CD4-positive, alpha-beta memory T cell (primary cell): ENCODE data around the gene PSMB9. TPM values are rescaled to one million over a fixed set of nuclear protein-coding genes. Genes with fewer than 3 reads are reported as not detected.

Source experiments
- CTCF ChIA-PET: fragments of 350-600 bp; sonication (Branson Sonifier 250); formaldehyde crosslinking; loops from one replicate; lab custom pipeline; 2021; ENCODE audit warnings: inconsistent platforms; ENCODE audit not compliant: partially characterized antibody; lab: Charles Lee
- POLR2A ChIA-PET: fragments of 350-600 bp; sonication (Branson Sonifier 250); formaldehyde crosslinking; loops from one replicate; lab custom pipeline; 2021; ENCODE audit not compliant: partially characterized antibody; lab: Charles Lee
- DNase-seq, 5 donors: peaks; one replicate each; pipeline versions ENCODE4 v3.0.0 to v3.0.0-alpha.2; 2020 to 2022; ENCODE audit warnings: mixed read lengths in 1 of 5
- H3K27ac ChIP-seq: one replicate; pipeline ENCODE4 v1.7.0; 2013; ENCODE audit warnings: low read depth, low read length
- H3K27me3 ChIP-seq: 2 replicates; pipeline ENCODE4 v1.7.0; 2013; ENCODE audit warnings: mild to moderate bottlenecking, low read length, moderate library complexity; ENCODE audit not compliant: insufficient read depth
- H3K36me3 ChIP-seq: 2 replicates; pipeline ENCODE4 v1.7.0; 2013; ENCODE audit warnings: mild to moderate bottlenecking, low read length, moderate library complexity; ENCODE audit not compliant: insufficient read depth
- H3K4me1 ChIP-seq: 2 replicates; pipeline ENCODE4 v1.7.0; 2013; ENCODE audit warnings: mild to moderate bottlenecking, low read length, moderate library complexity; ENCODE audit not compliant: insufficient read depth
- H3K4me3 ChIP-seq, 2 donors: one replicate each; pipeline ENCODE4 v1.7.0; 2013; ENCODE audit warnings: low read length in 2 of 2, mild to moderate bottlenecking in 1 of 2
- H3K9me3 ChIP-seq, 2 donors: one replicate each; pipeline ENCODE4 v1.7.0; 2013; ENCODE audit warnings: low read length in 2 of 2, control low read depth in 1 of 2; ENCODE audit not compliant: control insufficient read depth in 1 of 2
- H3K27ac Mint-ChIP-seq, 7 donors: one replicate each; pipeline ENCODE4 v1.8.0; 2020 to 2021; ENCODE audit warnings: mixed read lengths in 7 of 7, mild to moderate bottlenecking in 6 of 7, inconsistent platforms in 3 of 7, moderate library complexity in 3 of 7
- H3K27me3 Mint-ChIP-seq, 2 donors: one replicate each; pipeline ENCODE4 v1.8.0; 2020 to 2021; ENCODE audit warnings: mixed read lengths in 2 of 2
- H3K36me3 Mint-ChIP-seq, 2 donors: one replicate each; pipeline ENCODE4 v1.8.0; 2020 to 2021; ENCODE audit warnings: mixed read lengths in 2 of 2, inconsistent platforms in 1 of 2, mild to moderate bottlenecking in 1 of 2
- H3K4me1 Mint-ChIP-seq, 4 donors: one replicate each; pipeline ENCODE4 v1.8.0; 2020 to 2021; ENCODE audit warnings: mixed read lengths in 4 of 4, mild to moderate bottlenecking in 1 of 4
- H3K4me3 Mint-ChIP-seq, 8 donors: one replicate each; pipeline ENCODE4 v1.8.0; 2020 to 2021; ENCODE audit warnings: mixed read lengths in 8 of 8, mild to moderate bottlenecking in 7 of 8, moderate library complexity in 6 of 8, inconsistent platforms in 3 of 8
- H3K9me3 Mint-ChIP-seq, 8 donors: one replicate each; pipeline ENCODE4 v1.8.0; 2020 to 2021; ENCODE audit warnings: mixed read lengths in 8 of 8, mild to moderate bottlenecking in 5 of 8, inconsistent platforms in 3 of 8, moderate library complexity in 1 of 8
- intact Hi-C: fragments of 100-400 bp; cut with micrococcal nuclease; formaldehyde crosslinking; loops from one replicate; pipeline ENCODE4 v1.15.1; 2023
- polyA plus RNA-seq, 2 donors: library from polyadenylated mRNA; unstranded; fragments of 300-500 nt; fragmentation: Illumina TruSeq; gene quantifications; one replicate each; pipeline ENCODE4 v1.2.3, GENCODE V29; 2021
- total RNA-seq, 2 experiments: library from RNA; stranded (reverse); gene quantifications; one replicate each; pipeline ENCODE4 v1.2.3, GENCODE V29; 2021

PSMB9 gene
- total and polyA plus RNA-seq, 4 experiments from 2014 or later: 141 to 763 (median 323) TPM

DNA sequence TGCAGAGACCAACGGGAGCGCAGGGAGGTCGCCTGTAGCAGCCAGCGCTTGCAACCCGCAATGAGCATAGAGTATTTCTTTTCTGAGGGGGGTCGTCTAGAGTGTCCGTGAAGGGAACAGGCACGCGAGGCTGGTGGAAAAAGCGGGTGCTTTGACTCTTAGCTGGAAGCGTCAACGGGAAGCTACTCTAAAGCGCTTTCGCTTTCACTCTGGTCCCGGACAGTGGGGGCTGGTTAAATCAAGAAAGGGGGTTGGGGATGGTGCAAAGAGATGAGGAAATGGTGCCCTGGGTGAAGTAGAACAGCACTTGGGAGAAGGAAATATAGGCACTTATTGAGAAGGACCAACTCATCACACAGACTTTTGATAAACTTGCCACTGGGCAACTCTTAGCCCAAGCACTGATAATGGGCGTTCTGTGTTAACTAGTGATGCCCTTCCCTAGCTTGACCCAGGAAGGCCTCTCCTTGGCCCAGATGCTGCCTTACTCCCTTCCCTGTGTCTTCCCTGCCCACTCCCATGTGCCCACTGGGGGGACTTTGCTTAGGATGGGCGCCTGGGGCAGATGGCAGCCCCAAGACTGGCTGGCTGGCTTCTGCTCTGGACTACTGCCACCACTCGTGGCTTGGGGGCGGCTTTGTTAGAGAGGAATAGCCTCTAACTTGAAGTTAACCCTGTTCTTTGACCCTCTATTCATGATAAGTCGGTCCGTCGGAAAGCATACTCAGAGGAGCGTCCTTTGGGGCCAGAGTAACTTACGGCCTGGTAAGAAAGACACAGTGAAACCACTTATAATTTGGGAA is 585 bp downstream of the PSMB9 start:
- peak overlapping the region; percentile 99 to 100 (median 100) for H3K27ac Mint-ChIP-seq
- H3K9me3 Mint-ChIP-seq: no peaks in the 10 kb centered on the region
- H3K4me3 ChIP-seq: peak overlapping the region; percentile 93 to 98
- no peaks in the 10 kb centered on the region for H3K27me3 ChIP-seq
- peak overlapping the region; percentile 100 for H3K27ac ChIP-seq
- H3K4me1 Mint-ChIP-seq: peaks cover 55 to 93% (median 66%) of the 10 kb centered on the region in 4 donors
- peaks cover 71 to 93% of the 10 kb centered on the region in 2 donors for H3K36me3 Mint-ChIP-seq
- H3K9me3 ChIP-seq: no peaks in the 10 kb centered on the region
- H3K27me3 Mint-ChIP-seq: no peaks in the 10 kb centered on the region
- ChIA-PET CTCF (interaction anchor here (0.7 to 9.6 kb wide), 14 partner anchors 9 to 130 kb away, joined by 3 to 480 read pairs (median 4); partner anchors contain the start of genes HLA-DMA, PSMB8 and TAP2), POLR2A (interaction anchor here (1.1 to 13.7 kb wide), 16 partner anchors 10 to 130 kb away, joined by 3 to 1160 read pairs (median 7); partner anchors contain the start of genes BRD2, HLA-DMA, PSMB8 and TAP2)
- H3K36me3 ChIP-seq: peaks cover 50% of the 10 kb centered on the region
- peak overlapping the region; percentile 97 to 100 (median 98) for H3K4me3 Mint-ChIP-seq
- peak in 4 of 5 donors; percentile 55 to 81 (median 62) for DNase-seq
- intact Hi-C loops: loop anchor here (1.0 to 10.0 kb wide), 3 partner anchors 14 to 230 kb away; partner anchors contain the start of gene TAP2
- H3K4me1 ChIP-seq: peaks cover 76% of the 10 kb centered on the region

DNA sequence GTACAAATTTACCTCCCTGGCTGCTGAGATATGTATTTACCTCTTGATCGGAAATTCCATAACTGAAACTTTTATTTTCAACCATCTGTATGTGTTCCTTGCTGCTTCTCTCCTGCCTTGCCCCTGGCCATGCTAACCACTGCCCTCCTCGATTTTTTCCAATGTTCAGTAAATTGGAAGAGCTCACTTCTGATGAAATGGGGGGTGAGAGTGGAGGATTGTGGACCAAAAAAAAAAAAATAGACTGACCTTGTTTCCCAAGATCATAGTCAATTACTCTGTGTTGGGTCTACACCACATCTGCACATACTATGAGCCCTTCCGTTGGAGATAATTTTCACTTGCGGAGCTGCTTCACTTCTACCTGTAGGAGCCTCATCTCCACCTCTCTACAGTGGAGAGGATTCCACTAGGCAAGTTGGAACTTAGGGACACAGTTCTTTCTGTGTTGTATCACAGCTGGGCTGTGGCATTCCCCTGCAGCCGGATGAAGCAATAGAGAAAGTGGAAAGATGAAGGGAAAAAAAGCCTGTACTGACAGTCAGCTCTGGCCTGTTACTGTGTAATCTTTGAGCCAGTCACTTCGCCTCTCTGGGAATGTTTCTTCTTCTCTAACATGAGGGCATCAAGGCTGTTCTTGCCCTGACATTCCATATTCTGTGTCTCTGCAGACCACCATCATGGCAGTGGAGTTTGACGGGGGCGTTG is 1.6 kb downstream of the PSMB9 start:
- ChIA-PET CTCF (interaction anchor here (0.7 to 9.6 kb wide), 10 partner anchors 8 to 129 kb away, joined by 3 to 480 read pairs (median 4); partner anchors contain the start of genes PSMB8 and TAP2), POLR2A (interaction anchor here (0.9 to 13.7 kb wide), 11 partner anchors 9 to 488 kb away, joined by 3 to 1160 read pairs (median 8); partner anchors contain the start of genes BRD2, PSMB8 and TAP2)
- H3K4me1 ChIP-seq: peaks cover 66% of the 10 kb centered on the region
- no peaks in the 10 kb centered on the region for H3K9me3 Mint-ChIP-seq
- no peaks in the 10 kb centered on the region for H3K27me3 Mint-ChIP-seq
- H3K4me3 Mint-ChIP-seq: peak overlapping the region; percentile 97 to 100 (median 98)
- no peaks in the 10 kb centered on the region for H3K9me3 ChIP-seq
- peaks cover 67 to 91% of the 10 kb centered on the region in 2 donors for H3K36me3 Mint-ChIP-seq
- no peaks in the 10 kb centered on the region for H3K27me3 ChIP-seq
- H3K4me3 ChIP-seq: peak overlapping the region; percentile 93 to 98
- intact Hi-C loops: loop anchor here (10.0 kb wide), 1 partner anchor 231 kb away; no protein-coding TSS in a partner anchor
- H3K36me3 ChIP-seq: peaks cover 46% of the 10 kb centered on the region
- DNase-seq: no peak
- H3K4me1 Mint-ChIP-seq: peaks cover 48 to 90% (median 59%) of the 10 kb centered on the region in 4 donors
- peak overlapping the region; percentile 99 to 100 (median 100) for H3K27ac Mint-ChIP-seq
- peak overlapping the region; percentile 100 for H3K27ac ChIP-seq

DNA sequence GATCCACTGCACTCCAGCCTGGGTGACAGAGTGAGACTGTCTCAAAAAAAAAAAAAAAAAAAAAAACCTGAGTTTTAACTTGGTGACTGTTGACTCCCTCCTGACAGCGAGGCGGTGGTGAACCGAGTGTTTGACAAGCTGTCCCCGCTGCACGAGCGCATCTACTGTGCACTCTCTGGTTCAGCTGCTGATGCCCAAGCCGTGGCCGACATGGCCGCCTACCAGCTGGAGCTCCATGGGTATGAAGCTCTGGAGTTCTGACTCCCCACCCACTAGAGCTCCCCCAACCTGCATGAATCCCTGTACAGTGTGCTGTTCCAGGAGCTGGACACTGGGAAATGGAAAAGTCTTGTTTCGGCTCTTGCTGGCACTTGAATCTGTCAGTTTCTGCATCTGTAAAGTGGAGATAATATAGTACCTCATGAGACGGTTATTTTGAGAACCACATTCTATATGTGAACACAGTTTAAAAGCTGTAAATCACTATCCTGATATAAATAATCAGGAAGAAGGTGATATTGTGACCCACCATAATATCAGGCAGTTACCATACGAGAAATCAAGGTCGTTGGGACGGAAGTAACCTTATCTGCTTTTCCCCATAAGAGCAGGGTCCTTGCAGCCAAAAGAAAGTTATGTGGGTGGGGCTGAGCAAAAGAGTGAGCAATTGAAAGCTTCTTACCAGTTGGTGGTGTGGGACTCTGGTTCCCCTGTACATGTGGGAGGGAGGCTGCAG is 3.3 kb downstream of the PSMB9 start:
- peaks cover 49% of the 10 kb centered on the region for H3K4me1 ChIP-seq
- peak overlapping the region in 7 of 8 donors; percentile 12 to 72 (median 43) for H3K4me3 Mint-ChIP-seq
- peak overlapping the region; percentile 67 to 99 (median 77) for H3K27ac Mint-ChIP-seq

DNA sequence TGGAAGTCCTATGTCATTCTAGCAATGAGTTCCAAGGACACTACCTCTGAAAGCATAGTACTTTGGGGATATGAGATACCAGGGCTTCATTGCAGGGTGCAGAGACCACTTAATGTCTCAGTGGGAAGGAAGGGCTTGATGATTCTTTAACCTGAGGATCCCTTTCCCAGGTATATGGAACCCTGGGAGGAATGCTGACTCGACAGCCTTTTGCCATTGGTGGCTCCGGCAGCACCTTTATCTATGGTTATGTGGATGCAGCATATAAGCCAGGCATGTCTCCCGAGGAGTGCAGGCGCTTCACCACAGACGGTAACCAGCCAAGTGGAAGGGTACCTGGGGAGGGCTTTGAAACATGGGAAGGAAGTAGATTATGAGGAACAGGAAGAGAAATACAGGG is 4.2 kb downstream of the PSMB9 start:
- peaks cover 47% of the 10 kb centered on the region for H3K4me1 ChIP-seq
- H3K4me3 Mint-ChIP-seq: peak overlapping the region in 6 of 8 donors; percentile 8 to 72 (median 32)
- intact Hi-C loops: loop anchor here (10.0 kb wide), 1 partner anchor 233 kb away; no protein-coding TSS in a partner anchor
- peaks cover 53 to 84% of the 10 kb centered on the region in 2 donors for H3K36me3 Mint-ChIP-seq
- H3K27me3 Mint-ChIP-seq: no peaks in the 10 kb centered on the region
- H3K27ac Mint-ChIP-seq: peak overlapping the region in 6 of 7 donors; percentile 64 to 99 (median 74)
- peak overlapping the region; percentile 1 for H3K27ac ChIP-seq
- DNase-seq: no peak
- peaks cover 37 to 70% (median 48%) of the 10 kb centered on the region in 4 donors for H3K4me1 Mint-ChIP-seq
- POLR2A ChIA-PET: interaction anchor here (1.2 to 13.7 kb wide), 6 partner anchors 12 to 114 kb away, joined by 3 to 1160 read pairs (median 20); partner anchors contain the start of genes PSMB8 and TAP2
- no peaks in the 10 kb centered on the region for H3K9me3 ChIP-seq
- H3K36me3 ChIP-seq: peaks cover 32% of the 10 kb centered on the region
- CTCF ChIA-PET: interaction anchor here (0.9 to 9.6 kb wide), 4 partner anchors 11 to 126 kb away, joined by 3 to 480 read pairs (median 72); partner anchors contain the start of genes PSMB8 and TAP2
- no peaks in the 10 kb centered on the region for H3K27me3 ChIP-seq
- no peaks in the 10 kb centered on the region for H3K9me3 Mint-ChIP-seq
- H3K4me3 ChIP-seq: no peak overlapping the region

More for the DNA sequence above, 3.3 kb downstream of the PSMB9 start:
- Histone ChIP-seq H3K27ac (no peak overlapping the region), H3K27me3 (no peaks in the 10 kb centered on the region), H3K4me3 (no peak overlapping the region), H3K36me3 (peaks cover 32% of the 10 kb centered on the region), H3K9me3 (no peaks in the 10 kb centered on the region)
- ChIA-PET POLR2A (interaction anchor here (1.1 to 13.7 kb wide), 7 partner anchors 12 to 123 kb away, joined by 3 to 1160 read pairs (median 5); partner anchors contain the start of genes PSMB8 and TAP2), CTCF (interaction anchor here (0.7 to 9.6 kb wide), 7 partner anchors 12 to 444 kb away, joined by 3 to 480 read pairs (median 3); partner anchors contain the start of genes HLA-DMA, PSMB8 and TAP2)
- no peaks in the 10 kb centered on the region for H3K27me3 Mint-ChIP-seq
- peaks cover 57 to 90% of the 10 kb centered on the region in 2 donors for H3K36me3 Mint-ChIP-seq
- H3K9me3 Mint-ChIP-seq: no peaks in the 10 kb centered on the region
- no peak for DNase-seq
- H3K4me1 Mint-ChIP-seq: peaks cover 36 to 78% (median 48%) of the 10 kb centered on the region in 4 donors
- intact Hi-C loops: loop anchor here (10.0 kb wide), 1 partner anchor 233 kb away; no protein-coding TSS in a partner anchor

DNA sequence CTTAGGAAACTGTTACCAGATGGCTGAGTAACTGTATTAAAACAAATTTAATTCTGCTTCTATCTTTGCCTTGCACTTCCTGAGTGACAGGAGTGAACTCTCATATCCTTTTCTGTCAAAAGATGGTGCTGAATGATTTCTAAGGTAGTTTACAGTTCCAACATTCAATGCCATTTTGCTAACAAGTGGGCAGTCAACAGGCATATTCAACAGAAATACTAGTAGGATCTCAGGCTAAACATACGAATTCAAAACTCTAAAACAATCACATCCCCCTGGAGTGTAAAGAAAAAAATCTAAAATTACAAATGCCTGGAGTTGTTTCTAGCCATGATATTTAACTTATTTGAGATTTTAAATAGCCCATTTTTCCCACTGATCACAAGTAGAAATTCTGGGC is 6.7 kb downstream of the PSMB9 start:
- no peak overlapping the region for H3K27ac ChIP-seq
- CTCF ChIA-PET: interaction anchor here (9.6 kb wide), 1 partner anchor 19 kb away, joined by 480 read pairs; the partner anchor contains the start of genes PSMB8 and TAP2
- POLR2A ChIA-PET: interaction anchor here (1.4 to 13.7 kb wide), 4 partner anchors 7 to 112 kb away, joined by 6 to 1160 read pairs (median 22); partner anchors contain the start of genes PSMB8, PSMB9, TAP1 and TAP2
- DNase-seq: no peak
- no peaks in the 10 kb centered on the region for H3K9me3 Mint-ChIP-seq
- H3K27me3 ChIP-seq: no peaks in the 10 kb centered on the region
- H3K4me3 Mint-ChIP-seq: no peak overlapping the region
- H3K27me3 Mint-ChIP-seq: no peaks in the 10 kb centered on the region
- peak overlapping the region; percentile 29 to 75 (median 58) for H3K27ac Mint-ChIP-seq
- peaks cover 48 to 65% of the 10 kb centered on the region in 2 donors for H3K36me3 Mint-ChIP-seq
- intact Hi-C loops: no loop called here
- peaks cover 32% of the 10 kb centered on the region for H3K36me3 ChIP-seq
- H3K9me3 ChIP-seq: no peaks in the 10 kb centered on the region
- H3K4me1 Mint-ChIP-seq: peaks cover 35 to 58% (median 46%) of the 10 kb centered on the region in 4 donors
- H3K4me3 ChIP-seq: no peak overlapping the region
- H3K4me1 ChIP-seq: peaks cover 38% of the 10 kb centered on the region

DNA sequence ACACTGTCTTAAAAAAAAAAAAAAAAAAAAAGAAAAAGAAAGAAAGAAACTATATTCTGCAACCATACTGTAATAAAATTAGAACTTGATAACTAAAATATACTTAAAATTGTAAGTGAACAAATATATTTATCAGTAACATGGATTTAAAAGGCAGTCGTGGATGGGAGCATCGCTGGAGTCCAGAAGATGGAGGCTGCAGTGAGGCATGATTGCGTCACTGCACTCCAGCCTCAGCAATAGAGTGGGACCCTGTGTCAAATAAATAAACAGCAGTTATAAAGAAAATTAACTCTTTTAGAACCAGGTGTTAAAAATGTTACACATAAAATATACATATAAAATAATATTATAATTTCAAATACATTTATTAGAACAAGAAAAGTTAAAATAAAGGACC is 8.7 kb downstream of the PSMB9 start:
- ChIA-PET CTCF (interaction anchor here (1.3 to 10.8 kb wide), 2 partner anchors 15 to 23 kb away, joined by 3 to 263 read pairs; partner anchors contain the start of gene TAP2), POLR2A (interaction anchor here (0.7 to 13.7 kb wide), 3 partner anchors 8 to 675 kb away, joined by 3 to 1160 read pairs (median 31); partner anchors contain the start of genes PSMB8, PSMB9, TAP1 and TAP2)
- Histone ChIP-seq H3K9me3 (no peaks in the 10 kb centered on the region), H3K36me3 (peaks cover 24% of the 10 kb centered on the region), H3K4me3 (no peak overlapping the region), H3K27me3 (no peaks in the 10 kb centered on the region), H3K4me1 (peaks cover 32% of the 10 kb centered on the region), H3K27ac (no peak overlapping the region)
- Mint-ChIP-seq H3K27me3 (no peaks in the 10 kb centered on the region), H3K4me3 (no peak overlapping the region), H3K9me3 (no peaks in the 10 kb centered on the region), H3K36me3 (peaks cover 30 to 46% of the 10 kb centered on the region in 2 donors), H3K4me1 (peaks cover 30 to 58% (median 45%) of the 10 kb centered on the region in 4 donors), H3K27ac (peak overlapping the region in 3 of 7 donors; percentile 33 to 57 (median 34))
- no peak for DNase-seq
- intact Hi-C loops: no loop called here
